ENCODE measurements around the gene MAML2. TPM values are rescaled to one million over a fixed set of nuclear protein-coding genes. Genes with fewer than 3 reads are reported as not detected.

The MAML2 gene
- total RNA-seq, 3 donors from 2014 or later = 45.6 to 82.8 (median 68.2) TPM

GRCh38 chr11:96074551-96075310 is 268.3 kb downstream of the MAML2 start:
- no peak for TF ChIP-seq POLR2AphosphoS5 (IDR thresholded peaks at IDR 0.05)
- no peak for TF ChIP-seq CTCF (IDR thresholded peaks at IDR 0.05)
- TF ChIP-seq POLR2A (IDR thresholded peaks at IDR 0.05) = no peak
- Histone ChIP-seq H3K9me3 (no peaks in the 10 kb centered on the region), H3K4me1 (peaks cover 6 to 7% of the 10 kb centered on the region in 2 donors), H3K4me3 (no peak overlapping the region), H3K27ac (peak overlapping the region; percentile 54 to 83), H3K27me3 (no peaks in the 10 kb centered on the region), H3K36me3 (no peaks in the 10 kb centered on the region)
- no peak for DNase-seq (ENCODE audit: low spot score in 2 of 2)
- intact Hi-C loops (cut with DNase I; ENCODE audit: low total_unique reads) = no loop called here

DNA sequence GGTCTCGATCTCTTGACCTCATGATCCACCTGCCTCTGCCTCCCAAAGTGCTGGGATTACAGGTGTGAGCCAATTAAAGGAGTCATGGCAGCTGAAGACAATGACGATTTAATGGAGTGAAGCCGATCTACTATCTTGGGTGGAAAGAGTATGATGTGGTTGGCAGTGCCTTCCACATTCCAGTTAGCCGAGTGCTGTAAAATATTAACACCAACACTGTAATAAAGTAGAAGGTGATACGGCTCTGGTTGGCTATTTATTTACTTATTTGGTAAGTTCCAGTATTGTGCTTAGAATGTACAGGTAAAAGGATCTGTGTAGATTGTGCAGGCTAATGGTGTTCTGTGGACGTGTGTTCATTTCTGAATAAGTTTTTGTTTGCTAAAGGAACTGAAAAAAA is 269.5 kb downstream of the MAML2 start:
- intact Hi-C loops (cut with DNase I; ENCODE audit: low total_unique reads) = no loop called here

DNA sequence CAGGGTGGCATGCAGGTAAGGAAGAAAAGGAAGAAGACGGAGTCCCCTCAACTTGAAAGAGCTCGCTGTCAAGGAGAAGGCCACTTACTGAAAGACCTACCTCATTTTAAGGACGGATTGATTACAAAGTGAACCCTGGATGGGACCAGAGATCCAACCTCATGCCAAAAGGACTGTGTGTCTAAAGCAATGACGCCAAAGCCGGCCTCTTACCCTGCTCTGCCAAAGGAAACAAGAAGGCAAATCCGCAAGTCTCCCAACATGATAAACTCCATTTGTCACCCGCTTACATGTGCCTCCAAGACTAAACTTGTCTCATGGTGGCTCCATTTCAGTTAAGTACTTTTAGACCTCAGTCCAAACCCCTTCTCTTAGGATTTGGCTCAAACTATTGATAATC is 270.4 kb downstream of the MAML2 start:
- H3K4me3 ChIP-seq = no peak overlapping the region
- H3K27me3 ChIP-seq = no peaks in the 10 kb centered on the region
- H3K9me3 ChIP-seq = no peaks in the 10 kb centered on the region
- no peaks in the 10 kb centered on the region for H3K36me3 ChIP-seq
- no peak overlapping the region for H3K27ac ChIP-seq
- TF ChIP-seq POLR2A (IDR thresholded peaks at IDR 0.05) (no peak), CTCF (IDR thresholded peaks at IDR 0.05) (no peak), POLR2AphosphoS5 (IDR thresholded peaks at IDR 0.05) (no peak)
- DNase-seq (ENCODE audit: low spot score in 2 of 2) = no peak
- intact Hi-C loops (cut with DNase I; ENCODE audit: low total_unique reads) = no loop called here
- peaks cover 7% of the 10 kb centered on the region in 2 donors for H3K4me1 ChIP-seq

More for the DNA sequence above, 269.5 kb downstream of the MAML2 start:
- DNase-seq (ENCODE audit: low spot score in 2 of 2) = no peak
- no peaks in the 10 kb centered on the region for H3K27me3 ChIP-seq
- TF ChIP-seq POLR2AphosphoS5 (IDR thresholded peaks at IDR 0.05) (no peak), CTCF (IDR thresholded peaks at IDR 0.05) (no peak), POLR2A (IDR thresholded peaks at IDR 0.05) (no peak)
- H3K36me3 ChIP-seq = no peaks in the 10 kb centered on the region
- H3K4me1 ChIP-seq = peaks cover 6 to 7% of the 10 kb centered on the region in 2 donors
- no peak overlapping the region for H3K27ac ChIP-seq
- H3K9me3 ChIP-seq = no peaks in the 10 kb centered on the region
- no peak overlapping the region for H3K4me3 ChIP-seq

DNA sequence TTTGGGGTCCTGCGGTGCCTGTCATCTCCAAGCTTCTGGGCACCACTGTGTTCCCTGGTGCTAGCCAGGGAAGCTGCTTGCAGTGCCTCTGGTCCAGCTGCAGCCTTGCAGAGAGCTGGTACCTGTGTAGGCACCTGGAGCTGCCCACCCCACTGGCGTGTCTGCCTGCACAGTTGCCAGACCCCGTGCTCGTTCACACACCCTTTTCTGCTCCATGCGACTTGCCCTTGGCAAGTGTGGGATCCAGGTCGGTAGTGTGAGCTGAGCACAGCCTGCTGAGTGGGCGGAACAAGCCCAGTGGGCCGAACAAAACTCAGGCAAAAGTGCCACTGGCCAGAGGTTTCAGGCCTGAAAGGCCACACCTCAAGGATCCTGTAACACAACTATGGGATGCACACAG is 272.5 kb downstream of the MAML2 start:
- H3K27ac ChIP-seq = peak overlapping the region; percentile 38 to 60
- H3K4me1 ChIP-seq = peaks cover 3 to 22% of the 10 kb centered on the region in 2 donors
- H3K27me3 ChIP-seq = no peaks in the 10 kb centered on the region
- H3K4me3 ChIP-seq = no peak overlapping the region
- no peaks in the 10 kb centered on the region for H3K36me3 ChIP-seq
- intact Hi-C loops (cut with DNase I; ENCODE audit: low total_unique reads) = no loop called here
- DNase-seq (ENCODE audit: low spot score in 2 of 2) = no peak
- no peak for TF ChIP-seq POLR2A (IDR thresholded peaks at IDR 0.05)
- TF ChIP-seq CTCF (IDR thresholded peaks at IDR 0.05) = no peak
- no peaks in the 10 kb centered on the region for H3K9me3 ChIP-seq

GRCh38 chr11:96067160-96067559 is 275.8 kb downstream of the MAML2 start:
- Histone ChIP-seq H3K4me3 (no peak overlapping the region), H3K27ac (peak overlapping the region; percentile 57 to 69), H3K27me3 (no peaks in the 10 kb centered on the region), H3K4me1 (peaks cover 3 to 22% of the 10 kb centered on the region in 2 donors), H3K9me3 (no peaks in the 10 kb centered on the region), H3K36me3 (no peaks in the 10 kb centered on the region)
- no peak for DNase-seq (ENCODE audit: low spot score in 2 of 2)
- intact Hi-C loops (cut with DNase I; ENCODE audit: low total_unique reads) = no loop called here
- no peak for TF ChIP-seq POLR2A (IDR thresholded peaks at IDR 0.05)
- no peak for TF ChIP-seq POLR2AphosphoS5 (IDR thresholded peaks at IDR 0.05)
- no peak for TF ChIP-seq CTCF (IDR thresholded peaks at IDR 0.05)
